Measurements from ENCODE around the gene BORCS8. TPM values are rescaled to one million over a fixed set of nuclear protein-coding genes. Genes with fewer than 3 reads are reported as not detected.

Gene BORCS8
- total and polyA plus RNA-seq, 2 of the 13 experiments (the other 11 are each of a cell fraction or from before 2014, with no cell fraction given): 9.6 to 13.3 TPM

DNA sequence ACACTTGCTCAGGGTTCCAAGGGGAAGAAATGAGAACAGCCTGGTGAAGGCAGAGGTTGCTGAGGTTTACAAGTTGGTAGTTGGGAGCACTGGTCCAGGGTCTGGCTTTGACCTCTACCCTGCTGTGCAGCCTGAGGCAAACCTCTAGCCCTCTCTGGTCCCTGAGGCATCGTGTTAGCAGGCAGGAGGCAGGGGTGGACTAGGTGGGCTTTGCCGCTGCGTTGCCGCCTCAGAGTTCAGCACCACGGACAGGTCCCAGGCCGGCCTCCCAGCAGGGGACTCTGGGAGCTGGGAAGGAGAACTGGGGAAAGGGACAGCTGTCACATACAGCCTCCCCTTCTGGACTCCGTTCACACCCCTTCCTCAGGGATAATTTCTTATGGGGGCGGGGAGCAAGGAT is 22.9 kb upstream of the BORCS8 start (continued):
- TF ChIP-seq YEATS2 (CRISPR knock-in tag; IDR thresholded peaks at IDR 0.05; ENCODE audit: borderline replicate concordance): peak; percentile 57; the same call in 1 of the 2 replicates
- TF ChIP-seq ZBTB21 (CRISPR knock-in tag; IDR thresholded peaks at IDR 0.05): no peak
- TF ChIP-seq, protein P1, sequence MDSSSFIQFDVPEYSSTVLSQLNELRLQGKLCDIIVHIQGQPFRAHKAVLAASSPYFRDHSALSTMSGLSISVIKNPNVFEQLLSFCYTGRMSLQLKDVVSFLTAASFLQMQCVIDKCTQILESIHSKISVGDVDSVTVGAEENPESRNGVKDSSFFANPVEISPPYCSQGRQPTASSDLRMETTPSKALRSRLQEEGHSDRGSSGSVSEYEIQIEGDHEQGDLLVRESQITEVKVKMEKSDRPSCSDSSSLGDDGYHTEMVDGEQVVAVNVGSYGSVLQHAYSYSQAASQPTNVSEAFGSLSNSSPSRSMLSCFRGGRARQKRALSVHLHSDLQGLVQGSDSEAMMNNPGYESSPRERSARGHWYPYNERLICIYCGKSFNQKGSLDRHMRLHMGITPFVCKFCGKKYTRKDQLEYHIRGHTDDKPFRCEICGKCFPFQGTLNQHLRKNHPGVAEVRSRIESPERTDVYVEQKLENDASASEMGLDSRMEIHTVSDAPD (CRISPR knock-in tag; IDR thresholded peaks at IDR 0.05): no peak
- 0 out of 2 replicates have a peak, but pooled peaks have one; percentile 28 for TF ChIP-seq ZBTB38 (CRISPR knock-in tag; IDR thresholded peaks at IDR 0.05)
- TF ChIP-seq, protein P2, sequence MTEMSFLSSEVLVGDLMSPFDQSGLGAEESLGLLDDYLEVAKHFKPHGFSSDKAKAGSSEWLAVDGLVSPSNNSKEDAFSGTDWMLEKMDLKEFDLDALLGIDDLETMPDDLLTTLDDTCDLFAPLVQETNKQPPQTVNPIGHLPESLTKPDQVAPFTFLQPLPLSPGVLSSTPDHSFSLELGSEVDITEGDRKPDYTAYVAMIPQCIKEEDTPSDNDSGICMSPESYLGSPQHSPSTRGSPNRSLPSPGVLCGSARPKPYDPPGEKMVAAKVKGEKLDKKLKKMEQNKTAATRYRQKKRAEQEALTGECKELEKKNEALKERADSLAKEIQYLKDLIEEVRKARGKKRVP (CRISPR knock-in tag; IDR thresholded peaks at IDR 0.05): no peak
- TF ChIP-seq ZFP36 (IDR thresholded peaks at IDR 0.05; ENCODE audit: borderline replicate concordance, low read depth, low read length, partially characterized antibody): no peak
- TF ChIP-seq, protein P3, sequence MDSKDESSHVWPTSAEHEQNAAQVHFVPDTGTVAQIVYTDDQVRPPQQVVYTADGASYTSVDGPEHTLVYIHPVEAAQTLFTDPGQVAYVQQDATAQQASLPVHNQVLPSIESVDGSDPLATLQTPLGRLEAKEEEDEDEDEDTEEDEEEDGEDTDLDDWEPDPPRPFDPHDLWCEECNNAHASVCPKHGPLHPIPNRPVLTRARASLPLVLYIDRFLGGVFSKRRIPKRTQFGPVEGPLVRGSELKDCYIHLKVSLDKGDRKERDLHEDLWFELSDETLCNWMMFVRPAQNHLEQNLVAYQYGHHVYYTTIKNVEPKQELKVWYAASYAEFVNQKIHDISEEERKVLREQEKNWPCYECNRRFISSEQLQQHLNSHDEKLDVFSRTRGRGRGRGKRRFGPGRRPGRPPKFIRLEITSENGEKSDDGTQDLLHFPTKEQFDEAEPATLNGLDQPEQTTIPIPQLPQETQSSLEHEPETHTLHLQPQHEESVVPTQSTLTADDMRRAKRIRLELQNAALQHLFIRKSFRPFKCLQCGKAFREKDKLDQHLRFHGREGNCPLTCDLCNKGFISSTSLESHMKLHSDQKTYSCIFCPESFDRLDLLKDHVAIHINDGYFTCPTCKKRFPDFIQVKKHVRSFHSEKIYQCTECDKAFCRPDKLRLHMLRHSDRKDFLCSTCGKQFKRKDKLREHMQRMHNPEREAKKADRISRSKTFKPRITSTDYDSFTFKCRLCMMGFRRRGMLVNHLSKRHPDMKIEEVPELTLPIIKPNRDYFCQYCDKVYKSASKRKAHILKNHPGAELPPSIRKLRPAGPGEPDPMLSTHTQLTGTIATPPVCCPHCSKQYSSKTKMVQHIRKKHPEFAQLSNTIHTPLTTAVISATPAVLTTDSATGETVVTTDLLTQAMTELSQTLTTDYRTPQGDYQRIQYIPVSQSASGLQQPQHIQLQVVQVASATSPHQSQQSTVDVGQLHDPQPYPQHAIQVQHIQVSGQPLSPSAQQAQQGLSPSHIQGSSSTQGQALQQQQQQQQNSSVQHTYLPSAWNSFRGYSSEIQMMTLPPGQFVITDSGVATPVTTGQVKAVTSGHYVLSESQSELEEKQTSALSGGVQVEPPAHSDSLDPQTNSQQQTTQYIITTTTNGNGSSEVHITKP (CRISPR knock-in tag; IDR thresholded peaks at IDR 0.05; ENCODE audit: low read depth): 0 out of 2 replicates have a peak, but pooled peaks have one; percentile 38
- peak; percentile 79; the same call in 1 of the 2 replicates for TF ChIP-seq ZNF468 (CRISPR knock-in tag; IDR thresholded peaks at IDR 0.05)
- no peak for TF ChIP-seq ZNF644 (CRISPR knock-in tag; IDR thresholded peaks at IDR 0.05; ENCODE audit: low read depth)
- TF ChIP-seq TGIF2 (CRISPR knock-in tag; IDR thresholded peaks at IDR 0.05): peak; percentile 83
- TF ChIP-seq AKAP8 (CRISPR knock-in tag; IDR thresholded peaks at IDR 0.05): no peak
- no peak for TF ChIP-seq MTF2 (CRISPR knock-in tag; IDR thresholded peaks at IDR 0.05; ENCODE audit: borderline replicate concordance)
- TF ChIP-seq, protein P4, sequence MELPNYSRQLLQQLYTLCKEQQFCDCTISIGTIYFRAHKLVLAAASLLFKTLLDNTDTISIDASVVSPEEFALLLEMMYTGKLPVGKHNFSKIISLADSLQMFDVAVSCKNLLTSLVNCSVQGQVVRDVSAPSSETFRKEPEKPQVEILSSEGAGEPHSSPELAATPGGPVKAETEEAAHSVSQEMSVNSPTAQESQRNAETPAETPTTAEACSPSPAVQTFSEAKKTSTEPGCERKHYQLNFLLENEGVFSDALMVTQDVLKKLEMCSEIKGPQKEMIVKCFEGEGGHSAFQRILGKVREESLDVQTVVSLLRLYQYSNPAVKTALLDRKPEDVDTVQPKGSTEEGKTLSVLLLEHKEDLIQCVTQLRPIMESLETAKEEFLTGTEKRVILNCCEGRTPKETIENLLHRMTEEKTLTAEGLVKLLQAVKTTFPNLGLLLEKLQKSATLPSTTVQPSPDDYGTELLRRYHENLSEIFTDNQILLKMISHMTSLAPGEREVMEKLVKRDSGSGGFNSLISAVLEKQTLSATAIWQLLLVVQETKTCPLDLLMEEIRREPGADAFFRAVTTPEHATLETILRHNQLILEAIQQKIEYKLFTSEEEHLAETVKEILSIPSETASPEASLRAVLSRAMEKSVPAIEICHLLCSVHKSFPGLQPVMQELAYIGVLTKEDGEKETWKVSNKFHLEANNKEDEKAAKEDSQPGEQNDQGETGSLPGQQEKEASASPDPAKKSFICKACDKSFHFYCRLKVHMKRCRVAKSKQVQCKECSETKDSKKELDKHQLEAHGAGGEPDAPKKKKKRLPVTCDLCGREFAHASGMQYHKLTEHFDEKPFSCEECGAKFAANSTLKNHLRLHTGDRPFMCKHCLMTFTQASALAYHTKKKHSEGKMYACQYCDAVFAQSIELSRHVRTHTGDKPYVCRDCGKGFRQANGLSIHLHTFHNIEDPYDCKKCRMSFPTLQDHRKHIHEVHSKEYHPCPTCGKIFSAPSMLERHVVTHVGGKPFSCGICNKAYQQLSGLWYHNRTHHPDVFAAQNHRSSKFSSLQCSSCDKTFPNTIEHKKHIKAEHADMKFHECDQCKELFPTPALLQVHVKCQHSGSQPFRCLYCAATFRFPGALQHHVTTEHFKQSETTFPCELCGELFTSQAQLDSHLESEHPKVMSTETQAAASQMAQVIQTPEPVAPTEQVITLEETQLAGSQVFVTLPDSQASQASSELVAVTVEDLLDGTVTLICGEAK (IDR thresholded peaks at IDR 0.05): no peak
- TF ChIP-seq, protein P4 (CRISPR knock-in tag; IDR thresholded peaks at IDR 0.05): peak; percentile 27; the same call in 1 of the 2 replicates
- no peak for TF ChIP-seq NFIC (IDR thresholded peaks at IDR 0.05; ENCODE audit: low read length)
- no peak for TF ChIP-seq KDM1A (CRISPR knock-in tag; IDR thresholded peaks at IDR 0.05)
